B cell (primary cell): ENCODE data around the gene NPIPA1. TPM values are rescaled to one million over a fixed set of nuclear protein-coding genes. Genes with fewer than 3 reads are reported as not detected.

ENCODE experiments used
- ATAC-seq: fragments of 200-7000 bp; cut with Tn5 transposase; one replicate; pipeline ENCODE4 v1.10.0; 2021; ENCODE audit warnings: low read depth, mild to moderate bottlenecking, moderate number of reproducible peaks, moderate library complexity
- CTCF ChIA-PET: fragments of 350-600 bp; sonication (Branson Sonifier 250); formaldehyde crosslinking; loops from one replicate; lab custom pipeline; 2021; ENCODE audit warnings: antibody characterized with exemption, inconsistent platforms; lab: Charles Lee
- POLR2A ChIA-PET: fragments of 350-600 bp; sonication (Branson Sonifier 250); formaldehyde crosslinking; loops from one replicate; lab custom pipeline; 2021; ENCODE audit warnings: antibody characterized with exemption; lab: Charles Lee
- DNase-seq: peaks from one replicate; pipeline ENCODE4 v3.0.0; 2013
- H2AFZ ChIP-seq: 2 replicates; pipeline ENCODE4 v1.6.1; 2012; ENCODE audit warnings: mild to moderate bottlenecking, low read depth, low read length; ENCODE audit not compliant: insufficient read depth, poor library complexity, severe bottlenecking
- H3K27ac ChIP-seq, 2 donors: 1 replicate in 1 of 2; 2 replicates in 1 of 2; pipeline ENCODE4 v1.5.1; 2012 to 2013; ENCODE audit warnings: low read length in 2 of 2, mild to moderate bottlenecking in 2 of 2, moderate library complexity in 1 of 2
- H3K27me3 ChIP-seq, 4 experiments: fragments of 200-600 bp in 1 of 4; sonication (generic) in 1 of 4; replicated peaks in 1 of 4; 1 replicate in 2 of 4; 2 replicates in 2 of 4; pipeline versions ENCODE4 v1.6.1 to v1.7.0; 2013 to 2016; ENCODE audit warnings: low read length in 3 of 4, mild to moderate bottlenecking in 2 of 4, mixed read lengths in 1 of 4, moderate library complexity in 1 of 4; ENCODE audit not compliant: insufficient read depth in 4 of 4, control insufficient read depth in 3 of 4; ENCODE audit errors: control extremely low read depth in 1 of 4
- H3K36me3 ChIP-seq, 2 experiments: replicated peaks in 1 of 2; 1 replicate in 1 of 2; 2 replicates in 1 of 2; pipeline versions ENCODE4 v1.6.1 to v1.7.1; 2013; ENCODE audit warnings: low read length in 1 of 2; ENCODE audit not compliant: insufficient read depth in 2 of 2, control insufficient read depth in 1 of 2; ENCODE audit errors: control extremely low read depth in 1 of 2, extremely low read depth in 1 of 2
- H3K4me1 ChIP-seq, 2 donors: fragments of 200-600 bp in 1 of 2; sonication (generic) in 1 of 2; 1 replicate in 1 of 2; 2 replicates in 1 of 2; pipeline versions ENCODE4 v1.5.1 to v1.6.1; 2013 to 2017; ENCODE audit warnings: low read length in 2 of 2; ENCODE audit not compliant: control insufficient read depth in 2 of 2, insufficient read depth in 2 of 2
- H3K4me2 ChIP-seq: replicated peaks from 2 replicates; pipeline ENCODE3; 2012; ENCODE audit warnings: mild to moderate bottlenecking, low read depth, low read length; ENCODE audit not compliant: poor library complexity, severe bottlenecking
- H3K4me3 ChIP-seq, 5 experiments: fragments of 200-600 bp in 1 of 5; sonication (generic) in 1 of 5; 1 replicate in 3 of 5; 2 replicates in 2 of 5; pipeline versions ENCODE4 v1.5.1 to v1.7.0; 2011 to 2016; ENCODE audit warnings: low read length in 4 of 5, mild to moderate bottlenecking in 4 of 5, low read depth in 2 of 5, control low read depth in 1 of 5, moderate library complexity in 1 of 5; ENCODE audit not compliant: insufficient read depth in 1 of 5; ENCODE audit errors: control extremely low read depth in 1 of 5, extremely low read depth in 1 of 5
- H3K79me2 ChIP-seq: fragments of 200-600 bp; sonication (generic); one replicate; pipeline ENCODE4 v1.6.0; 2016; ENCODE audit warnings: low read length; ENCODE audit not compliant: control insufficient read depth, insufficient read depth
- H3K9ac ChIP-seq: fragments of 200-600 bp; sonication (generic); 2 replicates; pipeline ENCODE4 v1.6.1; 2017; ENCODE audit warnings: mild to moderate bottlenecking, low read length, moderate library complexity
- H3K9me3 ChIP-seq, 3 donors: one replicate each; pipeline versions ENCODE4 v1.6.1 to v1.7.1; 2013; ENCODE audit warnings: low read length in 2 of 3; ENCODE audit not compliant: control insufficient read depth in 2 of 3, insufficient read depth in 1 of 3; ENCODE audit errors: control extremely low read depth in 1 of 3
- H4K20me1 ChIP-seq: 2 replicates; pipeline ENCODE4 v1.6.0; 2012; ENCODE audit warnings: mild to moderate bottlenecking, low read length; ENCODE audit not compliant: insufficient read depth, control insufficient read depth, poor library complexity, severe bottlenecking
- H3K27ac Mint-ChIP-seq: one replicate; pipeline ENCODE4 v1.8.0; 2021; ENCODE audit warnings: mixed read lengths
- H3K27me3 Mint-ChIP-seq: one replicate; pipeline ENCODE4 v1.8.0; 2021; ENCODE audit warnings: mixed read lengths
- H3K4me1 Mint-ChIP-seq: one replicate; pipeline ENCODE4 v1.8.0; 2021; ENCODE audit warnings: mixed read lengths
- H3K4me3 Mint-ChIP-seq: one replicate; pipeline ENCODE4 v1.8.0; 2021; ENCODE audit warnings: mixed read lengths
- H3K9me3 Mint-ChIP-seq: one replicate; pipeline ENCODE4 v1.8.0; 2022; ENCODE audit warnings: mixed read lengths; ENCODE audit not compliant: insufficient read depth
- CTCF ChIP-seq: fragments of 200-600 bp; IDR thresholded peaks from one replicate; pipeline ENCODE4 v1.8.0; 2022; ENCODE audit warnings: antibody characterized with exemption, mild to moderate bottlenecking
- EZH2 ChIP-seq: IDR thresholded peaks from 2 replicates; pipeline ENCODE4 v1.6.1; 2012; ENCODE audit warnings: borderline replicate concordance, low read depth, mild to moderate bottlenecking, moderate library complexity, low read length; ENCODE audit not compliant: insufficient read depth, poor library complexity, severe bottlenecking
- WGBS: methylation state at CpG from one replicate; pipeline ENCODE4 v1.1.5; 2013; ENCODE audit warnings: missing lambda C conversion rate; ENCODE audit not compliant: insufficient coverage; 5-methylcytosine and 5-hydroxymethylcytosine counted together
- intact Hi-C: fragments of 100-400 bp; cut with micrococcal nuclease; formaldehyde crosslinking; loops from one replicate; pipeline ENCODE4 v1.10.0; 2022
- polyA plus RNA-seq: library from polyadenylated mRNA; depleted of rRNA; stranded (reverse); fragments of >200 nt; gene quantifications from 2 replicates; pipeline ENCODE4 v1.2.3, GENCODE V29; 2012
- total RNA-seq, 2 donors: library from RNA; stranded (reverse); fragments of 120-200 nt in 1 of 2; gene quantifications; 1 replicate in 1 of 2; 2 replicates in 1 of 2; pipeline versions ENCODE4 v1.2.3 to v1.2.4, GENCODE V29; 2013 to 2022

NPIPA1 gene
- total and polyA plus RNA-seq, 2 donors (not counting 1 experiment from before 2014, with no cell fraction given) = 97.9 to 171 TPM

GRCh38 chr16:14961405-14962186 lies 24.4 kb downstream of the NPIPA1 start:
- DNase-seq = no peak
- H3K27me3 Mint-ChIP-seq = peaks cover 19% of the 10 kb centered on the region
- H3K9ac ChIP-seq = no peak overlapping the region
- no peaks in the 10 kb centered on the region for H3K4me1 Mint-ChIP-seq
- intact Hi-C loops = no loop called here
- no peak overlapping the region for H3K4me2 ChIP-seq
- H3K9me3 Mint-ChIP-seq = no peaks in the 10 kb centered on the region
- POLR2A ChIA-PET = no interaction called here
- H3K4me3 ChIP-seq = no peak overlapping the region
- H3K27ac ChIP-seq = no peak overlapping the region
- no peaks in the 10 kb centered on the region for H3K36me3 ChIP-seq
- TF ChIP-seq CTCF (no peak), EZH2 (no peak)
- no peaks in the 10 kb centered on the region for H4K20me1 ChIP-seq
- no peak overlapping the region for H3K27ac Mint-ChIP-seq
- 96% methylated on average over 4 of the region's 11 CpGs for WGBS
- peaks cover 0 to 12% (median 5%) of the 10 kb centered on the region in 4 experiments for H3K27me3 ChIP-seq
- CTCF ChIA-PET = no interaction called here
- no peak overlapping the region for H3K4me3 Mint-ChIP-seq
- peaks cover 0 to 11% (median 4%) of the 10 kb centered on the region in 3 donors for H3K9me3 ChIP-seq
- no peaks in the 10 kb centered on the region for H3K4me1 ChIP-seq
- no peak for ATAC-seq
- H2AFZ ChIP-seq = no peak overlapping the region
- H3K79me2 ChIP-seq = no peaks in the 10 kb centered on the region
